Astrocyte (in vitro differentiated cells and primary cell): ENCODE results near the gene ZBP1. TPM values are rescaled to one million over a fixed set of nuclear protein-coding genes. Genes with fewer than 3 reads are reported as not detected.

Experiments used
- DNase-seq: peaks from one replicate; pipeline ENCODE4 v3.0.0-alpha.2; 2010; ENCODE audit warnings: low read depth
- FAIRE-seq: peaks from 2 replicates; lab custom pipeline; 2011; peaks lifted over from hg19 to GRCh38; lab: Jason Lieb, UNC
- H2AFZ ChIP-seq: 2 replicates; pipeline ENCODE4 v1.6.0; 2012; ENCODE audit warnings: low read depth, low read length, inconsistent platforms
- H3K27ac ChIP-seq: 2 replicates; pipeline ENCODE4 v1.5.1; 2011; ENCODE audit warnings: low read depth, low read length, inconsistent platforms
- H3K27me3 ChIP-seq: 2 replicates; pipeline ENCODE4 v1.6.0; 2011; ENCODE audit warnings: low read length, inconsistent platforms; ENCODE audit not compliant: insufficient read depth
- H3K36me3 ChIP-seq: 2 replicates; pipeline ENCODE4 v1.5.1; 2011; ENCODE audit warnings: low read length, inconsistent platforms; ENCODE audit not compliant: insufficient read depth
- H3K4me1 ChIP-seq: 2 replicates; pipeline ENCODE4 v1.5.1; 2011; ENCODE audit warnings: low read length, inconsistent platforms; ENCODE audit not compliant: insufficient read depth
- H3K4me2 ChIP-seq: 2 replicates; pipeline ENCODE4 v1.6.0; 2012; ENCODE audit warnings: low read length, inconsistent platforms
- H3K4me3 ChIP-seq: 2 replicates; pipeline ENCODE4 v1.5.1; 2011; ENCODE audit warnings: low read depth, mild to moderate bottlenecking, low read length, inconsistent platforms; ENCODE audit not compliant: insufficient read depth
- H3K79me2 ChIP-seq: 2 replicates; pipeline ENCODE4 v1.6.0; 2012; ENCODE audit warnings: mild to moderate bottlenecking, low read length, inconsistent platforms; ENCODE audit not compliant: insufficient read depth
- H3K9ac ChIP-seq: 2 replicates; pipeline ENCODE4 v1.6.0; 2012; ENCODE audit warnings: mild to moderate bottlenecking, low read length, inconsistent platforms
- H3K9me3 ChIP-seq: 2 replicates; pipeline ENCODE4 v1.5.1; 2012; ENCODE audit warnings: low read depth, mild to moderate bottlenecking, low read length, inconsistent platforms; ENCODE audit not compliant: insufficient read depth
- H4K20me1 ChIP-seq: 2 replicates; pipeline ENCODE4 v1.6.0; 2012; ENCODE audit warnings: low read length, inconsistent platforms; ENCODE audit not compliant: insufficient read depth
- H3K27ac Mint-ChIP-seq: one replicate; pipeline ENCODE4 v1.8.0; 2021; ENCODE audit warnings: mild to moderate bottlenecking, mixed read lengths; ENCODE audit not compliant: unreplicated experiment
- H3K27me3 Mint-ChIP-seq: one replicate; pipeline ENCODE4 v1.8.0; 2021; ENCODE audit warnings: low read depth, mixed read lengths; ENCODE audit not compliant: unreplicated experiment
- H3K36me3 Mint-ChIP-seq: one replicate; pipeline ENCODE4 v1.8.0; 2021; ENCODE audit warnings: low read depth, mixed read lengths; ENCODE audit not compliant: unreplicated experiment
- H3K4me1 Mint-ChIP-seq: one replicate; pipeline ENCODE4 v1.8.0; 2021; ENCODE audit warnings: low read depth, mixed read lengths; ENCODE audit not compliant: unreplicated experiment
- H3K4me3 Mint-ChIP-seq: one replicate; pipeline ENCODE4 v1.8.0; 2021; ENCODE audit warnings: mild to moderate bottlenecking, moderate library complexity, mixed read lengths; ENCODE audit not compliant: unreplicated experiment
- H3K9me3 Mint-ChIP-seq: one replicate; pipeline ENCODE4 v1.8.0; 2021; ENCODE audit warnings: mild to moderate bottlenecking, mixed read lengths; ENCODE audit not compliant: unreplicated experiment
- CTCF ChIP-seq: IDR thresholded peaks from 2 replicates; pipeline ENCODE4 v1.5.1; 2011; ENCODE audit warnings: low read depth, mild to moderate bottlenecking, inconsistent platforms, low read length, moderate library complexity; ENCODE audit not compliant: insufficient read depth
- EZH2 ChIP-seq: IDR thresholded peaks from 2 replicates; pipeline ENCODE4 v1.6.1; 2012; ENCODE audit warnings: mild to moderate bottlenecking, low read length, inconsistent platforms; ENCODE audit not compliant: insufficient read depth
- total RNA-seq: library from RNA; stranded (reverse); gene quantifications from 2 replicates; pipeline ENCODE4 v1.2.1, GENCODE V29; 2021

The ZBP1 gene
- total RNA-seq, 1 donor from 2014 or later: not detected

GRCh38 chr20:57564180-57564802 is 55.9 kb downstream of the ZBP1 start:
- Mint-ChIP-seq H3K27me3 (peaks cover 80% of the 10 kb centered on the region), H3K9me3 (peaks cover 11% of the 10 kb centered on the region), H3K4me1 (no peaks in the 10 kb centered on the region), H3K4me3 (no peak overlapping the region), H3K36me3 (no peaks in the 10 kb centered on the region), H3K27ac (no peak overlapping the region)
- H3K9me3 ChIP-seq: no peaks in the 10 kb centered on the region
- no peak overlapping the region for H3K4me3 ChIP-seq
- peaks cover 24% of the 10 kb centered on the region for H3K27me3 ChIP-seq
- no peaks in the 10 kb centered on the region for H3K4me1 ChIP-seq
- no peaks in the 10 kb centered on the region for H4K20me1 ChIP-seq
- H3K9ac ChIP-seq: no peak overlapping the region
- FAIRE-seq (no peak), DNase-seq (no peak)
- H3K4me2 ChIP-seq: no peak overlapping the region
- H3K79me2 ChIP-seq: no peaks in the 10 kb centered on the region
- TF ChIP-seq CTCF (no peak), EZH2 (no peak)
- no peak overlapping the region for H2AFZ ChIP-seq
- no peak overlapping the region for H3K27ac ChIP-seq
- H3K36me3 ChIP-seq: no peaks in the 10 kb centered on the region

- Histone ChIP-seq H3K79me2 (no peaks in the 10 kb centered on the region), H3K4me2 (no peak overlapping the region), H2AFZ (no peak overlapping the region), H3K4me1 (no peaks in the 10 kb centered on the region), H3K9ac (no peak overlapping the region), H3K27me3 (peaks cover 28% of the 10 kb centered on the region), H3K27ac (no peak overlapping the region), H3K36me3 (no peaks in the 10 kb centered on the region), H3K9me3 (no peaks in the 10 kb centered on the region), H4K20me1 (no peaks in the 10 kb centered on the region), H3K4me3 (no peak overlapping the region)
- TF ChIP-seq CTCF (no peak), EZH2 (no peak)
- Mint-ChIP-seq H3K27me3 (peaks cover 80% of the 10 kb centered on the region), H3K36me3 (no peaks in the 10 kb centered on the region), H3K4me1 (no peaks in the 10 kb centered on the region), H3K4me3 (no peak overlapping the region), H3K27ac (no peak overlapping the region), H3K9me3 (peaks cover 11% of the 10 kb centered on the region)
- FAIRE-seq: no peak
- DNase-seq: no peak
These were observed 56.7 kb downstream of the ZBP1 start for GRCh38 chr20:57563522-57563921.
